HEK293T (cell line): ENCODE results near the gene APBA3.

ENCODE experiments used
- ARNT ChIP-seq: fragments of 450-650 bp; IDR thresholded peaks from 2 replicates; pipeline ENCODE4 v1.6.1; 2017; ENCODE audit warnings: mild to moderate bottlenecking
- BHLHE40 ChIP-seq: fragments of 450-650 bp; IDR thresholded peaks from 2 replicates; pipeline ENCODE4 v1.6.1; 2016; ENCODE audit warnings: mild to moderate bottlenecking, moderate library complexity, borderline replicate concordance
- ELF4 ChIP-seq: fragments of 450-650 bp; IDR thresholded peaks from 2 replicates; pipeline ENCODE4 v1.6.1; 2017; ENCODE audit warnings: antibody characterized with exemption
- FOXA1 ChIP-seq: fragments of 450-650 bp; IDR thresholded peaks from 2 replicates; pipeline ENCODE4 v1.6.1; 2016; ENCODE audit warnings: mild to moderate bottlenecking
- FOXM1 ChIP-seq: fragments of 450-650 bp; IDR thresholded peaks from 2 replicates; pipeline ENCODE4 v1.6.1; 2017; ENCODE audit warnings: mild to moderate bottlenecking, borderline replicate concordance
- NFRKB ChIP-seq: fragments of 450-650 bp; IDR thresholded peaks from 2 replicates; pipeline ENCODE4 v1.6.1; 2016; ENCODE audit warnings: mild to moderate bottlenecking, moderate library complexity
- PKNOX1 ChIP-seq: fragments of 450-650 bp; IDR thresholded peaks from 2 replicates; pipeline ENCODE4 v1.6.1; 2016
- SUZ12 ChIP-seq: fragments of 450-650 bp; IDR thresholded peaks from 2 replicates; pipeline ENCODE4 v1.6.1; 2016; ENCODE audit warnings: mild to moderate bottlenecking
- TARDBP ChIP-seq: fragments of 450-650 bp; IDR thresholded peaks from 2 replicates; pipeline ENCODE4 v1.6.1; 2016

- TF ChIP-seq FOXA1, result no peak
- no peak for TF ChIP-seq ELF4
- TF ChIP-seq FOXM1, result no peak
- no peak for TF ChIP-seq BHLHE40
- TF ChIP-seq TARDBP, result no peak
- no peak for TF ChIP-seq ARNT
- TF ChIP-seq NFRKB, result no peak
- TF ChIP-seq PKNOX1, result no peak
- TF ChIP-seq SUZ12, result no peak
Measured at GRCh38 chr19:3800996-3801395, 39.5 kb upstream of the APBA3 start.
